ENCODE results near the gene NES. TPM values are rescaled to one million over a fixed set of nuclear protein-coding genes. Genes with fewer than 3 reads are reported as not detected.

Gene NES, protein sequence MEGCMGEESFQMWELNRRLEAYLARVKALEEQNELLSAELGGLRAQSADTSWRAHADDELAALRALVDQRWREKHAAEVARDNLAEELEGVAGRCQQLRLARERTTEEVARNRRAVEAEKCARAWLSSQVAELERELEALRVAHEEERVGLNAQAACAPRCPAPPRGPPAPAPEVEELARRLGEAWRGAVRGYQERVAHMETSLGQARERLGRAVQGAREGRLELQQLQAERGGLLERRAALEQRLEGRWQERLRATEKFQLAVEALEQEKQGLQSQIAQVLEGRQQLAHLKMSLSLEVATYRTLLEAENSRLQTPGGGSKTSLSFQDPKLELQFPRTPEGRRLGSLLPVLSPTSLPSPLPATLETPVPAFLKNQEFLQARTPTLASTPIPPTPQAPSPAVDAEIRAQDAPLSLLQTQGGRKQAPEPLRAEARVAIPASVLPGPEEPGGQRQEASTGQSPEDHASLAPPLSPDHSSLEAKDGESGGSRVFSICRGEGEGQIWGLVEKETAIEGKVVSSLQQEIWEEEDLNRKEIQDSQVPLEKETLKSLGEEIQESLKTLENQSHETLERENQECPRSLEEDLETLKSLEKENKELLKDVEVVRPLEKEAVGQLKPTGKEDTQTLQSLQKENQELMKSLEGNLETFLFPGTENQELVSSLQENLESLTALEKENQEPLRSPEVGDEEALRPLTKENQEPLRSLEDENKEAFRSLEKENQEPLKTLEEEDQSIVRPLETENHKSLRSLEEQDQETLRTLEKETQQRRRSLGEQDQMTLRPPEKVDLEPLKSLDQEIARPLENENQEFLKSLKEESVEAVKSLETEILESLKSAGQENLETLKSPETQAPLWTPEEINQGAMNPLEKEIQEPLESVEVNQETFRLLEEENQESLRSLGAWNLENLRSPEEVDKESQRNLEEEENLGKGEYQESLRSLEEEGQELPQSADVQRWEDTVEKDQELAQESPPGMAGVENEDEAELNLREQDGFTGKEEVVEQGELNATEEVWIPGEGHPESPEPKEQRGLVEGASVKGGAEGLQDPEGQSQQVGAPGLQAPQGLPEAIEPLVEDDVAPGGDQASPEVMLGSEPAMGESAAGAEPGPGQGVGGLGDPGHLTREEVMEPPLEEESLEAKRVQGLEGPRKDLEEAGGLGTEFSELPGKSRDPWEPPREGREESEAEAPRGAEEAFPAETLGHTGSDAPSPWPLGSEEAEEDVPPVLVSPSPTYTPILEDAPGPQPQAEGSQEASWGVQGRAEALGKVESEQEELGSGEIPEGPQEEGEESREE (N-terminal part only)
- 12.6 and 15.8 TPM in 2 replicates for polyA plus RNA-seq (2012; rRNA removed)
- polyA plus RNA-seq (2012; cell fraction: cytosol; rRNA removed) = 10.5 and 12.5 TPM in 2 replicates
- 28.7 and 40.4 TPM in 2 replicates for polyA plus RNA-seq (2012; cell fraction: nucleus; rRNA removed)

DNA sequence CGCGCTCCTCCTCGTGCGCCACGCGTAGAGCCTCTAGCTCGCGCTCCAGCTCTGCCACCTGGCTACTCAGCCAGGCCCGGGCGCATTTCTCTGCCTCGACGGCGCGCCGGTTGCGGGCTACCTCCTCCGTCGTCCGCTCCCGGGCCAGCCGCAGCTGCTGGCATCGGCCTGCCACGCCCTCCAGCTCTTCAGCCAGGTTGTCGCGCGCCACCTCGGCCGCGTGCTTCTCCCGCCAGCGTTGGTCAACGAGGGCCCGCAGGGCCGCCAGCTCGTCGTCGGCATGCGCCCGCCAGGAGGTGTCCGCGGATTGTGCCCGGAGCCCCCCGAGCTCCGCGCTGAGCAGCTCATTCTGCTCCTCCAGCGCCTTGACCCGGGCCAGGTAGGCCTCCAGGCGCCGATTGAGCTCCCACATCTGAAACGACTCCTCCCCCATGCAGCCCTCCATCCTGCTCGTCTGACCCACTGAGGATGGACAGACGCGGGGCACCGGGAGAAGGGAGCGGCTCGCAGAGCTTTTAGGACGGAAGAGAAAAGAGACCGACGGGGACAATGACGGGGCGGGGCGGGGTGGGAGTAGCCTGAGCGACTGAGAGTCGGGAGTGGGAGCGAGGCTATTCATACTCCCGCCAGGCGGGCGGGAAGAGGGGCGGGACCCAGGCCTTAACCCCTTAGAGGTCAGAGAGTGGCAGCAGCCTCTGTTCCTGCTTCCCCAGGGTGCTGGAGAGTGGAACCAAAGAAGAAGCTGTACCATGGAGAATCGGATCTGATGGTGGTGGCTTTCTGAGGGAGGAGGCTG lies at the start of gene NES:
Gene NES, minus strand, starts transcription at position 588 of the 796 bp plus-strand sequence. Its CDS starts 143 bp downstream, at position 445.
- Histone ChIP-seq H3K9me2 (no peaks in the 10 kb centered on the region), H3F3A (replicated peaks; ENCODE audit: insufficient read depth) (peaks cover 3% of the 10 kb centered on the region), H2AFZ (ENCODE audit: low read depth) (peak within 1 kb of the TSS; percentile 76), H3K9me3 (no peaks in the 10 kb centered on the region), H3K4me1 (ENCODE audit: control insufficient read depth in 1 of 2, insufficient read depth in 2 of 2, low read depth in 1 of 2, low read length in 1 of 2) (peaks cover 21 to 42% of the 10 kb centered on the region in 2 experiments; a peak in 3 of 4 replicates), H3K4me3 (ENCODE audit: low read depth in 2 of 2, low read length in 1 of 2) (peak within 1 kb of the TSS; percentile 55 to 71), H3K79me2 (ENCODE audit: insufficient read depth) (peaks cover 23% of the 10 kb centered on the region), H3K4me2 (peak within 1 kb of the TSS; percentile 98), H4K20me1 (ENCODE audit: insufficient read depth) (peaks cover 10% of the 10 kb centered on the region; the same call in 1 of the 2 replicates), H3K36me3 (replicated peaks in 1 of 2; ENCODE audit: control insufficient read depth in 1 of 2, insufficient read depth in 2 of 2, low read length in 1 of 2) (peaks cover 7 to 18% of the 10 kb centered on the region in 2 experiments), H3K9ac (peak within 1 kb of the TSS; percentile 65), H3K27ac (ENCODE audit: low read depth in 2 of 2, low read length in 1 of 2) (peak within 1 kb of the TSS; percentile 40 to 87; a peak in 3 of 4 replicates), H3K27me3 (ENCODE audit: insufficient read depth) (no peaks in the 10 kb centered on the region)
- WGBS (ENCODE audit: low lambda C conversion rate) = 6% methylated on average over 22 of the region's 70 CpGs
- DNase-seq = peak; percentile 92
- ChIA-PET POLR2A (interaction anchor here (0.6 to 3.3 kb wide), 14 partner anchors 9 to 367 kb away, joined by 3 to 36 read pairs (median 5); partner anchors contain the start of genes ISG20L2, METTL25B and NTRK1), CTCF (interaction anchor here (0.6 to 45.5 kb wide), 23 partner anchors 9 to 251 kb away, joined by 3 to 2702 read pairs (median 5); partner anchors contain the start of genes BCAN, CRABP2, HAPLN2 and HDGF)
- no peak for TF ChIP-seq TEAD4 (IDR thresholded peaks at IDR 0.05; ENCODE audit: borderline replicate concordance, insufficient read depth)
- TF ChIP-seq RAD21 (IDR thresholded peaks at IDR 0.05; ENCODE audit: low read length) = no peak
- peak; percentile 36 for TF ChIP-seq MXI1 (IDR thresholded peaks at IDR 0.05; ENCODE audit: low read depth, low read length)
- TF ChIP-seq GABPA (IDR thresholded peaks at IDR 0.05; ENCODE audit: low read depth) = 0 out of 2 replicates have a peak, but pooled peaks have one; percentile 12
- TF ChIP-seq NFIC (IDR thresholded peaks at IDR 0.05; ENCODE audit: borderline replicate concordance) = no peak
- no peak for TF ChIP-seq FOXJ3 (CRISPR knock-in tag; IDR thresholded peaks at IDR 0.05)
- TF ChIP-seq, protein P1, sequence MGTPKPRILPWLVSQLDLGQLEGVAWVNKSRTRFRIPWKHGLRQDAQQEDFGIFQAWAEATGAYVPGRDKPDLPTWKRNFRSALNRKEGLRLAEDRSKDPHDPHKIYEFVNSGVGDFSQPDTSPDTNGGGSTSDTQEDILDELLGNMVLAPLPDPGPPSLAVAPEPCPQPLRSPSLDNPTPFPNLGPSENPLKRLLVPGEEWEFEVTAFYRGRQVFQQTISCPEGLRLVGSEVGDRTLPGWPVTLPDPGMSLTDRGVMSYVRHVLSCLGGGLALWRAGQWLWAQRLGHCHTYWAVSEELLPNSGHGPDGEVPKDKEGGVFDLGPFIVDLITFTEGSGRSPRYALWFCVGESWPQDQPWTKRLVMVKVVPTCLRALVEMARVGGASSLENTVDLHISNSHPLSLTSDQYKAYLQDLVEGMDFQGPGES (IDR thresholded peaks at IDR 0.05; ENCODE audit: low read depth, low read length) = no peak
- TF ChIP-seq, protein P2, sequence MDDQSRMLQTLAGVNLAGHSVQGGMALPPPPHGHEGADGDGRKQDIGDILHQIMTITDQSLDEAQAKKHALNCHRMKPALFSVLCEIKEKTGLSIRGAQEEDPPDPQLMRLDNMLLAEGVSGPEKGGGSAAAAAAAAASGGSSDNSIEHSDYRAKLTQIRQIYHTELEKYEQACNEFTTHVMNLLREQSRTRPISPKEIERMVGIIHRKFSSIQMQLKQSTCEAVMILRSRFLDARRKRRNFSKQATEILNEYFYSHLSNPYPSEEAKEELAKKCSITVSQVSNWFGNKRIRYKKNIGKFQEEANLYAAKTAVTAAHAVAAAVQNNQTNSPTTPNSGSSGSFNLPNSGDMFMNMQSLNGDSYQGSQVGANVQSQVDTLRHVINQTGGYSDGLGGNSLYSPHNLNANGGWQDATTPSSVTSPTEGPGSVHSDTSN (IDR thresholded peaks at IDR 0.05) = no peak
- TF ChIP-seq, protein P3, sequence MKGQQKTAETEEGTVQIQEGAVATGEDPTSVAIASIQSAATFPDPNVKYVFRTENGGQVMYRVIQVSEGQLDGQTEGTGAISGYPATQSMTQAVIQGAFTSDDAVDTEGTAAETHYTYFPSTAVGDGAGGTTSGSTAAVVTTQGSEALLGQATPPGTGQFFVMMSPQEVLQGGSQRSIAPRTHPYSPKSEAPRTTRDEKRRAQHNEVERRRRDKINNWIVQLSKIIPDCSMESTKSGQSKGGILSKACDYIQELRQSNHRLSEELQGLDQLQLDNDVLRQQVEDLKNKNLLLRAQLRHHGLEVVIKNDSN (IDR thresholded peaks at IDR 0.05; ENCODE audit: borderline replicate concordance, low read depth) = no peak
- peak; percentile 84 for TF ChIP-seq POLR2AphosphoS5 (IDR thresholded peaks at IDR 0.05; ENCODE audit: low read depth, low read length)
- TF ChIP-seq, protein P4, sequence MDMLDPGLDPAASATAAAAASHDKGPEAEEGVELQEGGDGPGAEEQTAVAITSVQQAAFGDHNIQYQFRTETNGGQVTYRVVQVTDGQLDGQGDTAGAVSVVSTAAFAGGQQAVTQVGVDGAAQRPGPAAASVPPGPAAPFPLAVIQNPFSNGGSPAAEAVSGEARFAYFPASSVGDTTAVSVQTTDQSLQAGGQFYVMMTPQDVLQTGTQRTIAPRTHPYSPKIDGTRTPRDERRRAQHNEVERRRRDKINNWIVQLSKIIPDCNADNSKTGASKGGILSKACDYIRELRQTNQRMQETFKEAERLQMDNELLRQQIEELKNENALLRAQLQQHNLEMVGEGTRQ (IDR thresholded peaks at IDR 0.05; ENCODE audit: borderline replicate concordance, low read depth, low read length) = no peak
- TF ChIP-seq, protein P5, sequence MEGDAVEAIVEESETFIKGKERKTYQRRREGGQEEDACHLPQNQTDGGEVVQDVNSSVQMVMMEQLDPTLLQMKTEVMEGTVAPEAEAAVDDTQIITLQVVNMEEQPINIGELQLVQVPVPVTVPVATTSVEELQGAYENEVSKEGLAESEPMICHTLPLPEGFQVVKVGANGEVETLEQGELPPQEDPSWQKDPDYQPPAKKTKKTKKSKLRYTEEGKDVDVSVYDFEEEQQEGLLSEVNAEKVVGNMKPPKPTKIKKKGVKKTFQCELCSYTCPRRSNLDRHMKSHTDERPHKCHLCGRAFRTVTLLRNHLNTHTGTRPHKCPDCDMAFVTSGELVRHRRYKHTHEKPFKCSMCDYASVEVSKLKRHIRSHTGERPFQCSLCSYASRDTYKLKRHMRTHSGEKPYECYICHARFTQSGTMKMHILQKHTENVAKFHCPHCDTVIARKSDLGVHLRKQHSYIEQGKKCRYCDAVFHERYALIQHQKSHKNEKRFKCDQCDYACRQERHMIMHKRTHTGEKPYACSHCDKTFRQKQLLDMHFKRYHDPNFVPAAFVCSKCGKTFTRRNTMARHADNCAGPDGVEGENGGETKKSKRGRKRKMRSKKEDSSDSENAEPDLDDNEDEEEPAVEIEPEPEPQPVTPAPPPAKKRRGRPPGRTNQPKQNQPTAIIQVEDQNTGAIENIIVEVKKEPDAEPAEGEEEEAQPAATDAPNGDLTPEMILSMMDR (IDR thresholded peaks at IDR 0.05) = no peak
- TF ChIP-seq ELF1 (IDR thresholded peaks at IDR 0.05) = no peak
- TF ChIP-seq RXRA (IDR thresholded peaks at IDR 0.05; ENCODE audit: borderline replicate concordance, low read depth) = no peak
- no peak for TF ChIP-seq YY1 (IDR thresholded peaks at IDR 0.05; ENCODE audit: low read depth)
- TF ChIP-seq FOSL2 (IDR thresholded peaks at IDR 0.05; ENCODE audit: borderline replicate concordance, low read depth) = no peak
- TF ChIP-seq GATA2 (CRISPR knock-in tag; IDR thresholded peaks at IDR 0.05) = no peak
- no peak for TF ChIP-seq SMC3 (IDR thresholded peaks at IDR 0.05; ENCODE audit: low read depth, low read length)
- no peak for TF ChIP-seq SIN3A (IDR thresholded peaks at IDR 0.05; ENCODE audit: borderline replicate concordance, low read depth, low read length)
- no peak for TF ChIP-seq FOXM1 (IDR thresholded peaks at IDR 0.05; ENCODE audit: low read depth)
- TF ChIP-seq CHD2 (IDR thresholded peaks at IDR 0.05; ENCODE audit: low read length, partially characterized antibody) = no peak

Measured in SK-N-SH (cell line).